ENCODE results near the gene TECPR2.
"Not testable (repeated sequence)": the region's sequence is repeated elsewhere in the genome, so short reads cannot be mapped to it uniquely, and the experiment has no call there.

The TECPR2 gene

DNA sequence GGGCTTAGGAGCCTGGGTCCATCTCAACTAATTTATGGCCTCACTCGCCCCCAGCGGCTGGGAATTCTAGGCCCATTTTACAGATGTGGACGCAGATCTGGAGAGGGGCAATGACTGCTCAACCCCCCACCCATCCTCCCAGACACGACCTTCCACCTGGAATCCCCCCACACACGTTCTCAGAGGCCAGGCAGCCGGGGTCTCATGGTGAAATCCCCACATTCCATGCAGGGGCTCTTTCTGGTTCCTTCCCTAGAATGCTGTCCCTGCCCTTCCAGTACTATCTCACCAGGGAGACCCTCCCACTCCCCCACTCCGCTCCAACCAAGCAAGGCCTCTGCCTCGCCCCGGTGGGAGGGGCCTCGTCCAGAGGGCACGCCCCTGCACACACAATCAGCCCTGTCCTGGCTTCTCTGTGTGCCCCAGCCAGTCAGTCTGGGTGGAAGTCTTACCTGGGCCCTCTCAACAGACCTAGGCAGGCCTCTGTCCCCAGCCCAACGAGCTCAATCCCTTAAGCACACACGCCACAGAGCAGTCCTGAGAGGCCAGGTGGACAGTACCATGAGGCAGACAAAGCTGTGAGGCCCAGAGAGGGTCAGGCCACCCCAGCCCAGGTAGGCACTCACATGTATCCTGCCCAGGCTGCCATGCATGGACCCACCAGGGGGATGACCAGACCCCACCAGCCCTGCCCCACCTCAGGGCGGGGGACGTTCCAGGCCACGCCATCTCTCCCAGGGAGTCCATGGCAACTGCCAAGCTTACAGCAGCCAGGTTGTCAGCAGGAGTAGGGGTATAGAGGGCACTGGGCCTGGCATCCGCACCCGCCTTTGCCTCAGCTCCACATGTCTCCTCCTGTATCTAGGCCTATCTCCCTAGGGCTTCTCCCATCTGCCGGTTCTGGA is 148.1 kb downstream of the TECPR2 start:
- DNase-seq = no peak

DNA sequence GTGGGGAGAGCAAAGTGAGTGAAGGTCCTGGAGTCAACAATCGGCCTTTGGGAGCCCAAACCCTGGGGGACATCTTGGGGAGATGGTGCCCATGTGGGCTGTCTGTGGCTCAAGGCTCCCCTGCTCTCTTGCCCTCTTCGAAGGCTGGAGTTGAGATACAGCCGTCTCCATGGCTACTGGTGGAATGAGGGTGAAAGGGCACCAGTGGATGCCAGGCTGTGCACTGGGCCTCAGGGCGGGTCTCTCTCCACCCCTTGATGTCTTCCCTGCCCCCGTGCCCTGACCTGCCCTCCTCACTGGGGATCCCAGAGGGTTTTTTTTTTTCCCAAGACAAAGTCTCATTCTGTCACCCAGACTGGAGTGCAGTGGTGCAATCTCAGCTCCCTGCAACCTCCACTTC is 148.8 kb downstream of the TECPR2 start:
- no peak for DNase-seq

DNA sequence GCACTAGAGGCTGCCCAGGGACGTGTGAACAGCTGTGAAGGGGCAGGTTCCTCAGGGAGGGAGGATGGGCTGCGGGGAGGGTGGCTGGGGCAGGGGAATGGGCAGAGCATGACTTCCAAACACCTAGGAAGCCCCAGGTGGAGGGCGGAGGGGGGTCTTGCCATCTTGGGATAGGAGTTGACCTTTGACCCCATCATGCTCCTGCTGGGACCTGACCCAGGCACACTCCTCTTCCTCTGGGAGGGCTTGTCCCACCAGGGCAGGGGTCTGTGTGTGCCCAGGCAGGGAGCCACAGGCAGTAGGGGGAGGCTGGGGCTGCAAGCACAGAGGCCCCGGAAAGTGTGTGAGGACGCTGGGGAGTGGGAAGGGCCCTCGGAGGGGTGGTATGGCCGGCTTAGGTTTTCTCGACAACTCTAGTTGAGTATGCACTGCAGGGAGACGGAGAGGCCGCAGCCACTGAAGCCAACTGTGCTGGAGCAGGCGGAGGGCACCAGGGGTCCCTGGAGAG is 150.1 kb downstream of the TECPR2 start:
- no peak for DNase-seq

DNA sequence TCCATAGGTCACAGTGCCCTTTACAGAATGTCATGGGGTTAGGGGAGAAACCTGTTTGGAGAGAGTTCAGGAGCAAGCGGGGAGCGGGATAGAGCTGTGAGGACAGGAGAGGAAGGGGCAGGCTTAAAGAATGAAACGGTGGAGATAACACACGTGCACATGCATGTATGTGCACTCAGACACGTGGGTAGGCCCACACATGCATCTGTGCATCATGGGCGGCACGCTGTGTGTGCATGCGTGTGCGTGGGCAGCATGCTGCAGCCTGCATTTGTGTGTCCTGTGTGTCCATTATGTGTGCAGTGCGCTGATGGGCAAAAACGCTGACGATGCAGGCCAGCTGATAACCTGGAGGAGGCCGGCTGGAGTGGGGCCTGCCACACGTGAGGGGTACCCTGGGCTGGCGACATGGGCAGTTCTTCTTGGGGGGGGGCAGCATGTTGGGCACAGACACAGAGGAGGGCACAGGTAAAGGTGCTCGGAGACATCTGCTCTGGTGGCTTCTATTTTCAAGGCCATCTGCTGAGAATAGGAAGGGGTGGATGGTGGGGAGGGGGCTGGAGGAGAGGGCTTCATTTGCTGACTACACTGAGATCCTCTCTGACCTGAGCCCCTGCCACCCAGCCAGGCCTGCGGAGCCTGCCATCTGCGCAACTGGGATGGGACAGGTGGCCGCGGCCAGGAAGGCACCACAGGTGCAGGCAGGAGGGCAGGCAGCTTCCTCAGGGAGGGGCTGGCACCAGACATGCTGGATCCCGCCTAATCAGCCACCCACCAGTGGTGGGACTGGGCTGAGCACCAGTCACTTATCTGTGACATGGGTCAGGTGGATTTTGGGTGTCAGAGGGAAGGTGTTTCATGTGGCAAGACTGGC is 151.4 kb downstream of the TECPR2 start:
- DNase-seq = no peak

DNA sequence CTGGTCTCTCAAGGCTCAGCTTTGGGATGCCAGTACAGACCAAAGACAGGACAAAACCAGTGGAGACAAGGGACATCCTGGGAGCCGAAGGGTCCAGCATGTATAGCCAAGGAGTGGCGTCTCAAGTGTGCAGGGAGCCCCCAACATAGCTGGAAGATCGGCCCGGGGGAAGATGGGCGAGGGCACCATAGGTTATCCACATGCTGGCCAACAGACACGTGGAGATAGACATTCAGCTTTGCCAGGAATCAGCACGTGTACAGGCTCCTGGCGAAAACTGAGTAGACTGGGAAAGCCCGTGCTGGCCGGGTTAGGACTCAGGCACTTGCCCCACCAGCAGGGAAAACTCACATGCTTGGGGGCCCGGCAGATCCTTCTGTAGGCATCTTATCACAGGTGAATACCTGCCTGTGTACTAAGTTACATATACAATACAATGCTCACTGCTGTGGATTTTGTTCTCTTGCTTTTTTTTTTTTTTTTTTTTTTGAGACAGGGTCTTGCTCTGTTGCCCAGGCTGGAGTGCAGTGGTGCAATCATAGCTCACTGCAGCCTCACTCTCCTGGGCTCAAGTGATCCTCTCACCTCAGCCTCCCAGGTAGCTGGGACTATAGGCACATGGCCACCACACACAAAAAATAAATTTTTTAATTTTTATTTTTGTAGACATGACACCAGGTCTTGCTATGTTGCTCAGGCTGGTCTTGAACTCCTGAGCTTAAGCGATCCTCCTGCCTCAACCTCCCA is 152.4 kb downstream of the TECPR2 start:
- DNase-seq = no peak

DNA sequence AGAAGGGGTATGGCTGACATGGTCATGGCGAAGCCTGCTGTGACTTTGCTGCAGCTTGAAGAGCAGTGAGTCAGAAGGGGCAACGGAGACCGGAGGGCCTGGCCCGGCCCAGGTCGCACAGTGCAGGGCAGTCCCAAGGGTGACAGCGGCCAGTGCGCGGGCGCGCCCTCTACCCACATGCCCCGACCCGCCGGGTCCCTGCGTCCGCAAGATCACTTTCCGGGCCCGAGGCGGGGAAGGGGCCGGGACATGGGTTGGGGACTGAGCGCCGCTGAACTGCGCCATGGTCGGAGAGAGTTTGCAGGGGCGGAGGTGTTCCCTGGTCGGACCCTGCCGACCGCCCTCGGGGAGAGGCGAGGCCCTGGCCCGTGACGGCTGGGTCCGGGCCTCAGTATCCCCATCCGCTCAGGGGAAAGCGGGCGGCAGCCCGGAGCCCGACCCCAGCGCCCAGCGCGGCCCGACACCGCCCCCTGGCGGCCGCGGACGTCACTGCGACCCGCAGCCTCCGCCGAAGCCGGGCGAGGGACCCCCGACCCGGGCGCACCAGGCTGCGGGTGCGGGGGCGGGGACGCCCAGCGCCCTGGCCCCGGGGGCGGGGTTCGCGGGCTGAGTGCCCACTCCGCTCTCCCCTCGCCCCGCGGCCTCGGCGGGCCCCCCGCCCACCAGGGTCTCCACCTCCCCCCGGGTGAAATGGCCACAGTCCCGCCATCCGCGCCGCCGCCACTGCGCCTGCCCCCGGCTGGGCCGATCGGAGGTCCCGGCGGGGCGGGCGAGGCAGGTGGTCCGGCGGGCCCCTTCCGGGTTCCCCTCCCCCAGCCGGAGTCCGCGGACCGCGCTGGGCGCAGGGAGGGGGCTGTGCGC is 154.0 kb downstream of the TECPR2 start:
- DNase-seq = no peak

DNA sequence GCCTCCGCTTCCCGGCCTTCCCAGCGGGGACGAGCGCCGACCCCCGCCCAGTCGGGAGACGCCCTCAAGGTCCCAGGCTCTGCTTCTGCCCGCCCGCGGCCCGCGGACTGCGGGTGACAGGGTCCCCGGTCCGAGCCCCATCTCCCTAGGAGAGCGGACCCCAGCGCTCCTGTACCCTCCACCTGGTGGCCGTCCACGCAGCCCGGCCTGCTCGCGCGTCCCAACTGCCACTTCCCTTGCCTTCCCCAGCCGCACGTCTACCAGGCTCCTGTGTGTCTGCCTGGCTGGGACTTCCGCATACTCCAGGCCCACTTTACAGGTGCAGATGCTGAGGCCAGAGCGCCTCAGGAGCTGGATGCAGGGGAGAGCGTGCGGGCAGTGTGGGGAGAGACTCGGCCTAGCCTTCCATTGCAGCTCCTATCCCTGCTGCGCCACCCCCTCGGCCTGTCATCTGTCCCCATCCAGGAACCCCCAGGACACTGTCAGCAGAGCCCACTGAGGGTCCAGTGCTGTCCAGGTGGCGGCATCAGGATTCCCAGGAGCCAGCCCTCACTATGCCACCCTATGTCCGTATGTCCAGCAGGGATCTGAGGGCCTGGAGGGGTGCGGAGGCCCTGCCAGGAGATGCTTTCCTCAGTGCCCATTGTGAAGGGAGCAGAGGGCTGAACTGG is 154.8 kb downstream of the TECPR2 start:
- DNase-seq = no peak

DNA sequence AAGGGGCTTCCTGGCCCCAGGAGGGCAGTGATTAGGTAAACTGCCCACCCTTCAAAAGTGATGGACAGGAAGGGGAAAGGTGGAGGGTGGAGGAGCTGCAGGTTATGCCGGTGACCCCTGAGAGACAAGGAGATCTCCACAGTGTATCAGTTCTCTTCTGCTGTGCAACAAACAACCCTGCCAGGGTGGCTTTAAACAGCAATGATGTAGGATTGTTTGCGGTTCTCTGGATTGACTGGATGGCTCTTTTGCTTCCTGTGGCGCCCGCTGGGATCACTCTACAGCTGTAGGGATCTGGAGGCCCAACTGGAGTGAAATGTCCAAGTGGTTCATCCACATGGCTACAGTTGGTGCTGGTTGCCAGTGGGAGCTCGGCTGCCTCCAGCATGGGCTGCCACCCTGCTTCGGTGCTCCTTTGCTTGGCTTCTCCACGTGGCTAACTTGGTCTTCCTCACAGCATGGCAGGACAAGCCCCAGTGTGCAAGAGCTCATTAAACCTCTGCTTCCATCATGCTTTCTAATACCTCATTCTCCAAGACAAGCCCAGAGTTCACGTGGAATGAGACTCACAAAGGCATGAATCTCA is 155.4 kb downstream of the TECPR2 start:
- no peak for DNase-seq

DNA sequence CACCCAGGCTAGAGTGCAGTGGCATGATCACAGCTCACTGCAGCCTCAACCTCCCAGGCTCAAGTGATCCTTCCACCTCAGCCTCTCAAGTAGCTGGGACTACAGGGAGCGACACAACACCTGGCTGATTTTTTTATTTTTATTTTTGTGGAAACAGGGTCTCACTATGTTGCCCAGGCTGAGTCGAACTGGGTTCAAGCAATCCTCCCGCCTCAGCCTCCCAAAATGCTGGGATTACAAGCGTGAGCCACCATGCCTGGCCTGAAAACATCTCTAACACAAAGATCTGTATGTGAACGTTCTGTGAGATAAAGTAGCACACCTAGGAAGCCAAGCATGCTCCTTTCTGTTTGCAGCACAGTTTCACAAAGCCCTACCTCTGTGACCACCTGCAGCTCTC is 157.0 kb downstream of the TECPR2 start:
- not testable (repeated sequence) for DNase-seq

DNA sequence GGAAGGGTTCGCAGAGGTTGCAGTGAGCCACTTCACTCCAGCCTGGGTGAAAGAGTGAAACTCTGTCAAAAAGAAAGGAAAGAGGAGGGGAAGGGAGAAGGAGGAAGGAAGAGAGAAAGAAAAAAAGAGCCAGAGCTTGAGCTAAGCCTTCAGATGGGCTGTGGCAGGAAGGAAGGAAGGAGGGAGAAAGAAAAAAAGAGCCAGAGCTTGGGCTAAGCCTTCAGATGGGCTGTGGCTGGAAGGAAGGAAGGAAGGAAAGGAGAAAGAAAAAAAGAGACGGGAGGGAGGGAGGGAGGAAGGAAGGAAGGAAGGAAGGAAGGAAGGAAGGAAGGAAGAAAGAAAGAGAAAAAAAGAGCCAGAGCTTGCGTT is 160.4 kb downstream of the TECPR2 start:
- no peak for DNase-seq

DNA sequence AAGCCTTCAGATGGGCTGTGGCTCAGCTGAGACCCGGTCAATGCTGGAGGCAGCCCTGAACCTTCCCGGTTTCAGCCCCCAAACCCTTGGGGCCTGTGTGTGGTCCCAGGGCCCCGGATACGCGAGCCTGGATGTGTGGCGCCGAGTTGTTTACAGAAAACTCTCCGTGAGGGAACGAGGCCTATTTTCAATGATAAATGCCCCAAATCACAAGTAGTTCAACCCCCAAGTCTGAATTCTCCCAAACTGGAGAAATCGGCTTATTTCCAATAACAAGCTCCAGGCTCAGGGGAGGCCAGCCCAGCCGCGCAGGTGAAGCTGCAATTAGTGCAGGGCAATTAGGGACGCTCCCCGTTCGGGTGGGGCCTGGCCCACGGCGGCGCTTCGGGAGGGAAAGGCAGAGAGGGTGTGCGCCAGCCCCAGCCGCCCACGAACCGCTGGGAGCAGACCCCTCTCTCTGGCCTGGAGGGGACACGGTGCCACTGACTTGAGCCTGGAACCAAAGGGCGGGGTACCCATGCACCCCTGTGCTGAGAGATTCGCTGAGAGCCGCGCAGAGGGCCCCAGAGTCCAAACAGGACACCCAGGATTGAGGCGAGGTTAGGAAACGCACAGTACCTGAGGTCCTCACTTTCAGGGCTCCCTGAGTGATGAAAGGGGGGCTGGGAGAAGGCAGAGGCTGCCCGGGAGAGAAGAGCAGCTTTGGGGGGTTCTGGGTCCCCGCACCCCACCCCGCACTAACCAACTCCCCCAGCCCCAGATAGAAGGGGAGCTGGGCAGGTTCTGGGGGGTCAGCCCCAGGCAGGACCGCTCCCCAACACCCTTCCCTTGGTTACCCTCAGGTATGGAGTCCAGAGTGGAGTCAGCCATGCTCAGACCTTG is 161.1 kb downstream of the TECPR2 start:
- no peak for DNase-seq

DNA sequence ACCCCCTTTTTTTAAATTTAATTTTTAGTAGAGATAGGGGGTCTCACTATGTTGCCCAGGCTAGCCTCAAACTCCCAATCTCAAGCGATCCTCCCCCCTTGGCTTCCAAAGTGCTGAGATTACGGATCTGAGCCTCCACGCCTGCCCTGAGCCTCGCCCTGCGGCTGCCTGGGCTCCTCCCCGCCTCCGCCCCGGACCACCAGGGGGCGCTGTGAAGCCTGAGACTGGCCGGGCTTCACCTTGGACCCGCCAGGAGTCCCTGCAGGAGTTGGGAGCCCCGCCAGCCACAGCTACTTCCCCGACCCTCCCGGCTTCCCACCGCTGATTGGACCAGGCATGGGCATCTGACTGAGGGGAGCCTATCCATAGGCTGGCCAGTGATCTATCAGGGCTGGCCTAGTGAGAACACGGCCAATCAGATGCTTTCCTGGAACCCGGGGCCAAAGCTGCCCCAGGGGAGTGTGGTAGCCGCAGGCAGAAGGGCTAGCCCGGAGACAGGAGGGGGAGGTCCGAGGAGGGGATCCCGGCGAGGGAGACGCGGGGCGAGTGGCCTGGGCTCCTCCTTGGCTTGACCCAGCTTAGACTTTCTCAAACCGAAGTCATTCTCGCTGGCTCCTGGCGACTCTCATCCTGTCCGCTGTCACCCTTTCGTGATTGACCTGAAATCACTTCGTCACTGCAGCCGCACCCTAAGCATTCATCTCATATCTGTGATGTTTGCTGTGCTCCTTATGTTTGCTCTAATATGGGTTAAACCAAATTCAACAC is 161.9 kb downstream of the TECPR2 start:
- no peak for DNase-seq

DNA sequence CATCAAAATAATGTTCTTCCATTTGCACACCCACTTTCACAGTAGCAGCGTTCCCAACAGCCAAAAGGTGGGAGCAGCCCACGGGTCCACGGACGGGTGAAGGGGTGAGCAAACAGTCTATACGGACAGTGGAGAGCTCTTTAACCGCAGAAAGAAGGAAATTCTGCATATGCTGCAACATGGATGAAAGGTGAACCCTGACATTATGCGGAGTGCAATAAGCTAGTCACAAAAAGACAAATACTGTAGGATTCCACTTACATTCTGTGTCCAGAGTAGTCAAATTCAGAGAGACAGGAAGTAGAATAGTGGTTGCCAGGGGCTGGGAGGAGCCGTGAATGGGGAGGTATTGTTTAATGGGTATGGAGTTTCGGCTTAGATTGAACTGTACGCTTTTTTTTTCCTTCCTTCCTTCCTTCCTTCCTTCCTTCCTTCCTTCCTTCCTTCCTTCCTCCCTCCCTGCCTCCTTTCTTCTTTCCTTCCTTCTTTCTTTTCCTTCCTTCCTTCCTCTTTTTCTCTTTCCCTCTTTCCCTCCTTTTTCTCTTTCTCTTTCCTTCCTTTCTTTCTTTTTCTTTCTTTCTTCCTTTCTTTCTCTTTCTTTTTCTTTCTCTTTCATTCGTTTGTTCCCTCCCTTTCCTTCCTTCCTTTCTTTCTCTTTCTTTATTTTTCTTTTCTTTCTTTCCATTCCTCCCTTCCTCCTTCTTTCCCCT is 162.6 kb downstream of the TECPR2 start:
- no peak for DNase-seq

DNA sequence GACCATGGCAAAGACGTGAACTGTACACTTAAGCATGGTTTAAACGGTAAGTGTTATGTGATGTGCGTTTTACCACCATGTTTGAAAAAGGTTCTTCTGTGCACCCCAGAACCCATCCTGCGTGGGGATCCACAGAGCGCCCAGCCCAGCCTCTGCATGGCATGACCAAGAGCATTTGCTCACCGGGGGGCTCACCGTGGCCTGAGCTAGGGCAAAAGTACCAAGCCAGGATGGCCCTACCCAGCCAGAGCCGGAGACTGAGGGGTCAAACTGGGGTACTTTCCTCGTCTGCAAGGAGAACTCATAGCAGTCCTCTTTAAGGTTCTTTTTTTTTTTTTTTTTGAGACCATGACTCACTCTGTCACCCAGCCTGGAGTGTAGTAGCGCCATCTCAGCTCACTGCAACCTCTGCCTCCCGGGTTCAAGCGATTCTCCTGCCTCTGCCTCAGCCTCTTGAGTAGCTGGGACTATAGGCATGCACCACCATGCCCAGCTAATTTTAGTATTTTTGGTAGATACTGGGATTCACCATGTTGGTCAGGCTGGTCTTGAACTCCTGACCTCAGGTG is 163.3 kb downstream of the TECPR2 start:
- no peak for DNase-seq

DNA sequence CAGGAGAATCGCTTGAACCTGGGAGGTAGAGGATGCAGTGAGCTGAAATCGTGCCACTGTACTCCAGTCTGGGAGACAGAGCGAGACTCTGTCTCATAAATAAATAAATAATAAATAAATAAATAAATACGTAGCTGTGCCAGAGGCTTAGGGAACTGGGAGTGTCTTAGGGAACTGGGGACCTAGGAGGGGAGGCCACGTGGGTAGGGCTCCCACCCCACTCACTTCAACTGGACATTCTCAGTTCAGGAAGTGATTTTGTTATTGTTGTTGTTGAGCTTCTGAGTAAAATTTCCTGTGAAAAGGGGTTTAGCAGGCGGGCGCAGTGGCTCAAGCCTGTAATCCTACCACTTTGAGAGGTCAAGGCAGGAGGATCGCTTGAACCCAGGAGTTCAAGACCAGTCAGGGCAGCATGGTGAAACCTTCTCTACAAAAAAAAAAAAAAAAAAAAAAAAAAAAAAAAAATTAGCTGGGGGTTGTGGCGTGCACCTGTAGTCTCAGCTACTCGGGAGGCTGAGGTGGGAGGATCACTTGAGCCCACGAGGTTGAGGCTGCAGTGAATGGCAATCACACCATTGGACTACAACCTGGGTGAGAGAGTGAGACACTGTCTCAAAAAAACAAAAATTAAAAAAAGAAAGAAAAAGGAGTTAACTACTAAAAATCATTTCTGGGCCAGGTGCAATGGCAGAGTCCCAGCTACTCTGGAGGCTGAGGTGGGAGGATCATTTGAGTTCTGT is 165.9 kb downstream of the TECPR2 start:
- DNase-seq = no peak

DNA sequence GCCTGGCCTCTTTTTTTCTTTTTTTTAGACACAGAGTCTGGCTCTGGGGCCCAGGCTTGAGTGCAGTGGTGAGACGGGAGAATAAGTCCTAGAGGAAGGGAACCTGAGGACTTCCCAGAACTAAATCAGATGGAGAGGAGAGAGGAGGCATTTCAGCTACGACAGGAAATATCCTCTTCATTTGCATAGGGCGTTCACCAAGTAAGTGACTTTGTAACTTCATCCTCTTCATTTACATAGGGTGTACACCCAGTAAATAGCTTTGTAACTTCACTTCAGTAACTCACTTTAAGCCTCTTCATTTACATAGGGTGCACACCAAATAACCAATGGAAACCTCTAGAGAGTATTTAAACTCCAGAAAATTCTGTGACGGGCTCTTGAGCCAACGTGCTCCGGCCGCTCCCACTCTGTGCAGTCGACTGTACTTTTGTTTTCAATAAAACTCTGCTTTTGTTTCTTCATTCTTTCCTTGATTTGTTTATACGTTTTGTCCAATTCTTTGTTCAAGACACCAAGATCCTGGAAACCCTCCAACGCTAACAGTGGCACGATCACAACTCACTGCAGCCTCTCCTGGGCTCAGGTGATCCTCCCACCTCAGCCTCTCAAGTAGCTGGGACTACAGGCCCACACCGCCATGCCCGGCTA is 168.2 kb downstream of the TECPR2 start:
- no peak for DNase-seq

DNA sequence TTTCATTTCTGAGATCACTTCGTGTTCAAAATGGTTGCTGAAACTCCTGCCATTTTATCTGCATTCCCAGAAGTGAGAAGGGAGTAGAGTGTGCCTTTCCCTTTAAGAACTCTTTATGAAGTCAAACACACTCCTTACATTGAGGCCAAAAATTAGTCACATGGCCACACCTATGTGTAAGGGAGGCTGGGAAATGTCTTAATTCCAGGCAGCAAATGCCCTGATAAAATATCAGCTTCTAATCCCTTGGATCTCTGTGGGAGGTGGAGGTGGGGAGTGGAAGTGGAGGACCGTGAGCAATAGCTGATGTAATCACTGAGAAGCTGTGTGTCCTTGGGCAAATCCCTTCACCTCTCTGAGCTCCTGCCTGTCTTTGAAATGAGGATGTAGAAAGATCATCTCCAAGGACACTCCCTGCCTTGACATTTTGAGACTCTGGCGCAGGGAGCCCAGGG is 169.5 kb downstream of the TECPR2 start:
- DNase-seq = no peak

Measured in cortex of kidney (tissue), 1 donor.